Epidermal melanocyte (primary cell): ENCODE results near the gene CNOT4.
"Not testable (repeated sequence)": the region's sequence is repeated elsewhere in the genome, so short reads cannot be mapped to it uniquely, and the experiment has no call there.

Experiments used
- DNase-seq: peaks from one replicate; pipeline ENCODE4 v3.0.0; 2011; ENCODE audit warnings: low spot score; ENCODE audit not compliant: insufficient read length

Gene CNOT4

DNA sequence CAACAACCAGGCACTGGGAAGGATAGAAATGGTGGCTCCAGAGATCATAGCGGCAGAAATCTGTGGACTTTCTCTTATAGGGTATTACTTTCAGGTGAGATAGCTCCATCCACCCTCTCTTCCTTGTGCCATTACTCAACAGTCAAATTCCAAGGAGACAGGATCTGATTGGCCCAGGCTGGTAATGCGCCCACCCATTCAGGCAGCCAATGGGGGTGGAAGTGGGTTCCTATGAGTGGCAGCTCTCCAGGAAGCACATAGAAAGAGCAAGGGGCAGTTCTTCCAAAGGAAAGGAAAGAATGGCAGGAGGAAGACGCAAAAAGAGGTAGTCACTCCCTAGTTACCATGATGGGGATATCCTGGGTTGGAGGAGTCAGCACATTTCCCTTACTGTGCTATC lies 181.8 kb downstream of the CNOT4 start:
- DNase-seq, result no peak

DNA sequence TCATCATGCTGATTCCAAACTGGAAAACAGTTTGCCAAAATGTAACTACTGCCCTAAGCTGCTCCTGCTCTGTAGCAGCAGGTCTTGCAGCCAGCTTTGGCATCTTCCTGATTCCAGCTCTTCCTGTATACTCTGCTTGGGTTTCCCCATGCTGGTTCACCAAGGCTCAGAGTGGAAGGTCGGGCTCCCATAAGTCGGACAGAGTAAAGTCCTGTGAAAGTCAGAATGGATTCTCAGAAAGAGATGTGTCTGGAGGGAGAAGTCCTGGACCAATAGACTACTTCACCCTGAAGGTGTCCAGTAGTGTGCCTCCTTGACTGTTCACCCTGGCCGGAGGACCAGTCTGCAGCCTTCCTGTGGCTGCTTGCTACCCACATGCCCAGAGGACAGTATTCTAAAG lies 182.4 kb downstream of the CNOT4 start:
- no peak for DNase-seq

DNA sequence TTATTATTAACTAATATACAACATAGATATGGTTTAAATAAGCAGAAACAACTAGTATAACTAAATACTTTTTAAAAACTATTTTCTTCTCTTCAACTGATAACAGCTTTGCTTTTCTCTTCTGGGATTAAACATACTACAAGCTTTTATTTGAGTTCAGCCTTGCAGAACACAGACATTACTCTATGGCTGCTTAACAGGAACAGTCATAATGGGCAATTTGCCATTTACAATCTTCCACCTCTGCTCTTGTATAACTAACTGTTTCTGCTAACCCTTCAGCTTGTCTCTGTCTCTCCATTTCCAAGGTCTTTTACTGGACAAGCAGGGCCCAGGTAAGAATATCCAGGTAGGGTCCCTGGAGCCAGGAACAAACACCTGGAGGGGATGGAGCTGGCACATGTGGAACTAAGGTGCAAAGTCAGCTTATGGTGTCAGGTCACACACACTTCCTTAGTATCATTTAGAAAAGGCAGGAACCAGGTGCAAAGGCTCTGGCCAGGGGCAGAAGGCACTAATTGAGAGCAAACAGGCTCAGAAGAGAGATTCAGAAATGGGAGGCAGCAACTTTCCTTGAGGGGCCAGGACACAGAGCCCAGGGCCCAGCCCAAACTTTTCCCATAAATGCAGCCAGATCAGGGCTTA lies 183.1 kb downstream of the CNOT4 start:
- DNase-seq, result no peak

DNA sequence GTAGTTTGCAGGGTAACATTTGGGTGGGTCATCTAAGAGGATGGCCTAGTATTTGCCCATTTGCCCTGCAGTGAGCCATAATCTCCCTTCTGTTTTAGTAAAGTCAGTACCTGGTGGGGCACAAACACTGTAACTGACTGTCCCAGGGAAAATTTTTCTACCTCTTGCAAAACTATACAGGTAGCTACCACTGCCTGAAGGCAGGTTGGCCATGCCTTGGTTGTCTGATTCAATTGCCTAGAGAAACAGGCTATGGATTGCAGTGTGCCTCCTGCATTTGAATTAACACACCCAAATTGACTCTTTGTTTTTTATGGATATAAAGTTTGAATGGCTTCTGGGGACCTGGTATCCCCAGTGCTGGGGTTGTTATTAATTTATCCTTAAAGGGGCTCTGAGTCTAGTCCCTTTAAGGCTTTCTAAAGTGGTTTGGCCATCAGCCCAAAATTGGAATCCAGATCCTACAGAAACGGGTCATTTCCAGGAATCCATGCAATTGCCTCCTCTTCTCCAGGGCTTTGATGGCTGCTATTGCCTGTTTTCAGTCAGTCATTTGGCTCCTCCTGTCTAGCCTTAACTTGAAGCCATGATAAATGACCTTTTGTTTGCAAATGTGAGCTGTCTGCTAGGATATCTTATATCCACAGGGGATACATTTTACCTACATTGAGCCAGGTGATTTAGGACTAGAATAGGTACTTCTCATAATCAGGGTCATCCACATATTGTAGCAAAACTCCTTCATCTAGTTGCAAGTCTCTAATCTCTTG lies 187.1 kb downstream of the CNOT4 start:
- no peak for DNase-seq

DNA sequence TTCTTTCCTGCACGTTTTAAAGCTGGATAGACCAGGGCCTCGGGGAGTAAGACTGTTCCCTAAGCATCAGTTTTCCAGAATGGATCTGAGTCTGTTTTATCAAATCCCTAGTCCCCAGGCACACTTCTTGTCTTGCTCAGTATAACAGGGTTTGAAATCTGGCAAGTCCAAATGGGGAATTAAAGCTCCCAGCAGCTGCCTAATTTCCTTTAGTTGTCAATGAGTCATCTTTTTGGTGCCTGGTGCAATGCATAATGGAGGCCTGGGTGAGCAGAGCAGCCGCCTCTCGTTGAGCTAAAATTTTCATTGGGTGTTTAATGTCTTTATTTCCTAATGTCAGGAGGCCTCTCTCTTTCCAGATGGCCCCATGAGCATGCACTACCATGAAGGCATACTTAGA lies 188.3 kb downstream of the CNOT4 start:
- DNase-seq, result no peak

GRCh38 chr7:135320953-135321352 lies 188.9 kb downstream of the CNOT4 start:
- DNase-seq, result not testable (repeated sequence)

DNA sequence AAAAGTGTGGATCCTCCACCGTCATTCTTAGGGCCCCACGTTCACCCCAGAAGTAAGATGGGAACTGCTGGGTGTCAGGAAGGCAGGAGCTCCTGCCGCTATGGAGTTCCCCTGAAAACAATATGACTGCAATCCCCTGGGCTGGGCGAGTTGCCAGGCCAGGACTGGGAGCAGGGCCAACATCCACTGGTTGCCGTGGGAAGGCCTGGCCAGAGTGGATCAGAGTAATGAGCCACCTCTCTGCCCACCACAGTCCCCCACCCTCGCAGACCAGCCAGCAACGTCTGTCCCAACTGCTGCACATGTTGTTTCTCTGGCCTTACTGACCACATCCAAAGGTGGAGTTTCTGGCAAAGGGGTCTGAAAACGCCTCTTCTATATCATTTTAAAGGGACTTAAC lies 189.6 kb downstream of the CNOT4 start:
- no peak for DNase-seq

- DNase-seq, result no peak
Measured at GRCh38 chr7:135317676-135318325, 192.1 kb downstream of the CNOT4 start.

GRCh38 chr7:135316648-135317313 lies 193.1 kb downstream of the CNOT4 start:
- no peak for DNase-seq

DNA sequence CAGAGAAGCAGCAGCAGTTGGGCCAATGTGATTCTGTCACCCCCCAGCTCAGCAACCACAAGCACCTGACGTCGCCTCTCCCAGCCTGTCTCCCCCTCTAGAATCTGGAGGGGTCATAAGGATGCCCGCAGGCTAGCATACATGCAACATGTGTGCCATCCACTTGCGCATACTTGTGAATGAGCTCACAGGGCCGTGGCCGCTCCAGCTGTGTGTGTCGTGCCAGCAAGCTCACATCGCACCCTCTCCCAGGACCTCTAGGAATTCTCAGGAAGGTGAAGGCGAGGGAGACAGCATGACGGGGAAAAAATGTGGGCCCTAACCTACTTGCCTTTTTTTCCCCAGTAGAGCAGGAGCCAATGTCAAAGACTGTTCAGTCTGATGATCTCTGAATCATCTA lies 195.9 kb downstream of the CNOT4 start:
- DNase-seq, result no peak
